ENCODE results near the gene KIF13A. TPM values are rescaled to one million over a fixed set of nuclear protein-coding genes. Genes with fewer than 3 reads are reported as not detected.

Gene KIF13A
- total RNA-seq, 4 donors from 2014 or later = 14.9 to 66.9 (median 37.3) TPM

GRCh38 chr6:17885889-17886576, 101.4 kb downstream of the KIF13A start:
- H3K4me1 ChIP-seq = no peaks in the 10 kb centered on the region
- no peaks in the 10 kb centered on the region for H3K9me3 ChIP-seq
- intact Hi-C loops (cut with DNase I; ENCODE audit: low total_unique reads) = no loop called here
- H3K36me3 ChIP-seq = no peaks in the 10 kb centered on the region
- no peak overlapping the region for H3K4me3 ChIP-seq
- TF ChIP-seq, protein P1, sequence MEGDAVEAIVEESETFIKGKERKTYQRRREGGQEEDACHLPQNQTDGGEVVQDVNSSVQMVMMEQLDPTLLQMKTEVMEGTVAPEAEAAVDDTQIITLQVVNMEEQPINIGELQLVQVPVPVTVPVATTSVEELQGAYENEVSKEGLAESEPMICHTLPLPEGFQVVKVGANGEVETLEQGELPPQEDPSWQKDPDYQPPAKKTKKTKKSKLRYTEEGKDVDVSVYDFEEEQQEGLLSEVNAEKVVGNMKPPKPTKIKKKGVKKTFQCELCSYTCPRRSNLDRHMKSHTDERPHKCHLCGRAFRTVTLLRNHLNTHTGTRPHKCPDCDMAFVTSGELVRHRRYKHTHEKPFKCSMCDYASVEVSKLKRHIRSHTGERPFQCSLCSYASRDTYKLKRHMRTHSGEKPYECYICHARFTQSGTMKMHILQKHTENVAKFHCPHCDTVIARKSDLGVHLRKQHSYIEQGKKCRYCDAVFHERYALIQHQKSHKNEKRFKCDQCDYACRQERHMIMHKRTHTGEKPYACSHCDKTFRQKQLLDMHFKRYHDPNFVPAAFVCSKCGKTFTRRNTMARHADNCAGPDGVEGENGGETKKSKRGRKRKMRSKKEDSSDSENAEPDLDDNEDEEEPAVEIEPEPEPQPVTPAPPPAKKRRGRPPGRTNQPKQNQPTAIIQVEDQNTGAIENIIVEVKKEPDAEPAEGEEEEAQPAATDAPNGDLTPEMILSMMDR (IDR thresholded peaks at IDR 0.05) = no peak
- TF ChIP-seq POLR2A (IDR thresholded peaks at IDR 0.05) = no peak
- H3K27me3 ChIP-seq = no peaks in the 10 kb centered on the region
- H3K27ac ChIP-seq = no peak overlapping the region
- no peak for DNase-seq

DNA sequence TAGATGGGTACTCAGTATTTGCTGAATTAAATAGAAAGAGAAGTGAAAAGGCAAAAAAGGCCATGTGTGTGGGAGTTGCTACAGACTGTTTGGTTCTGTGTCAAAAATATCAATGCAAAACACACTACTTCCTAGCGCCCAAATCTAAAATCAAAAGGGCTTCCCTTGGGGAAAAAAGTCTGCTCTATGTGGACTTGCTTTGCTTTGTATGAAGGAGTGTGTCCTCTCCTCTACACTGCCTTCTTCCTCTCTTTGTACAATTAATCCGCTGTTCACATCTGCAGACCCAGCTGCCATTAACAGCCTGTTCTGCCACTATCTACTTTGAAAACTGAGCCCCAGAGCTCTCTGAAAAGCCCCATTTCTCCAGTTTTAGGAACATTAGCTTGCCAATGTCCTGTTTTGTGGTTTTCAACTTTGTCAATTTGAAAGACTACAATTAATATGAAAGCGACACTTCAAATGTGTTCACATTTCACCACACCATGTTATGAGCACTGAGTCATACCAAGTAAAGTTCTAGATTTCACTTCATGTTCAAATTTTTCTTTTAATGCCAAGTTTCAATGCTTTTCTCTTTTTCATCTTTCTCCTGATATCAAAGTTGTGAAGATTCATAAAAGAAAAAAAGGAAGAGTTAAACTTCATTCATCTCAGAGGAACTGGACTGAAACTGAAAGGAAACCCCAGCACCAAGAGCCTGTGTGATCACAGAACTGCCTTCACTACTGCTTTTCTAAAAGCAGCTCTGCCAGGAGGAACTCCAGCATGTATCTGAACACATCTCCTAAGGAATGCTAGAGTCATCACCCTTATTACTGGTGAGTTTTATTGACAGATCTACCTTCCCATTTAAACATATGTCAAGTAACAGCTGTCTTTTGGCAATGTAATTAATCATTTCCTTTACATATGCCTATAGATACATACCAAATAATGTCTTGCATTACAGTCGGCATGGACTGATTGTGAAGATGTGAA, 102.6 kb downstream of the KIF13A start:
- no peak overlapping the region for H3K27ac ChIP-seq
- no peak overlapping the region for H3K4me3 ChIP-seq
- TF ChIP-seq, protein P1 (IDR thresholded peaks at IDR 0.05) = no peak
- TF ChIP-seq POLR2A (IDR thresholded peaks at IDR 0.05) = no peak
- H3K36me3 ChIP-seq = no peaks in the 10 kb centered on the region
- no peaks in the 10 kb centered on the region for H3K4me1 ChIP-seq
- no peaks in the 10 kb centered on the region for H3K9me3 ChIP-seq
- intact Hi-C loops (cut with DNase I; ENCODE audit: low total_unique reads) = no loop called here
- H3K27me3 ChIP-seq = no peaks in the 10 kb centered on the region
- DNase-seq = no peak

- Histone ChIP-seq H3K36me3 (no peaks in the 10 kb centered on the region), H3K27me3 (no peaks in the 10 kb centered on the region), H3K4me3 (no peak overlapping the region), H3K27ac (no peak overlapping the region), H3K4me1 (peaks cover 0 to 7% of the 10 kb centered on the region in 2 donors), H3K9me3 (no peaks in the 10 kb centered on the region)
- DNase-seq = no peak
- TF ChIP-seq, protein P1 (IDR thresholded peaks at IDR 0.05) = no peak
- TF ChIP-seq POLR2A (IDR thresholded peaks at IDR 0.05) = no peak
- intact Hi-C loops (cut with DNase I; ENCODE audit: low total_unique reads) = no loop called here
Measured at GRCh38 chr6:17883665-17884497, 103.6 kb downstream of the KIF13A start.

GRCh38 chr6:17881085-17881858, 106.2 kb downstream of the KIF13A start:
- no peak for DNase-seq

More at GRCh38 chr6:17881085-17881858, 106.2 kb downstream of the KIF13A start:
- Histone ChIP-seq H3K4me3 (no peak overlapping the region), H3K36me3 (no peaks in the 10 kb centered on the region), H3K4me1 (peaks cover 0 to 8% of the 10 kb centered on the region in 2 donors), H3K9me3 (no peaks in the 10 kb centered on the region), H3K27ac (no peak overlapping the region), H3K27me3 (no peaks in the 10 kb centered on the region)
- TF ChIP-seq POLR2A (IDR thresholded peaks at IDR 0.05) = no peak
- TF ChIP-seq, protein P1 (IDR thresholded peaks at IDR 0.05) = no peak
- intact Hi-C loops (cut with DNase I; ENCODE audit: low total_unique reads) = no loop called here
